ENCODE data around the gene IRX1. TPM values are rescaled to one million over a fixed set of nuclear protein-coding genes. Genes with fewer than 3 reads are reported as not detected.

The IRX1 gene
- polyA plus RNA-seq, 2 of the 4 experiments (the other 2 are of a cell fraction) = not detected

DNA sequence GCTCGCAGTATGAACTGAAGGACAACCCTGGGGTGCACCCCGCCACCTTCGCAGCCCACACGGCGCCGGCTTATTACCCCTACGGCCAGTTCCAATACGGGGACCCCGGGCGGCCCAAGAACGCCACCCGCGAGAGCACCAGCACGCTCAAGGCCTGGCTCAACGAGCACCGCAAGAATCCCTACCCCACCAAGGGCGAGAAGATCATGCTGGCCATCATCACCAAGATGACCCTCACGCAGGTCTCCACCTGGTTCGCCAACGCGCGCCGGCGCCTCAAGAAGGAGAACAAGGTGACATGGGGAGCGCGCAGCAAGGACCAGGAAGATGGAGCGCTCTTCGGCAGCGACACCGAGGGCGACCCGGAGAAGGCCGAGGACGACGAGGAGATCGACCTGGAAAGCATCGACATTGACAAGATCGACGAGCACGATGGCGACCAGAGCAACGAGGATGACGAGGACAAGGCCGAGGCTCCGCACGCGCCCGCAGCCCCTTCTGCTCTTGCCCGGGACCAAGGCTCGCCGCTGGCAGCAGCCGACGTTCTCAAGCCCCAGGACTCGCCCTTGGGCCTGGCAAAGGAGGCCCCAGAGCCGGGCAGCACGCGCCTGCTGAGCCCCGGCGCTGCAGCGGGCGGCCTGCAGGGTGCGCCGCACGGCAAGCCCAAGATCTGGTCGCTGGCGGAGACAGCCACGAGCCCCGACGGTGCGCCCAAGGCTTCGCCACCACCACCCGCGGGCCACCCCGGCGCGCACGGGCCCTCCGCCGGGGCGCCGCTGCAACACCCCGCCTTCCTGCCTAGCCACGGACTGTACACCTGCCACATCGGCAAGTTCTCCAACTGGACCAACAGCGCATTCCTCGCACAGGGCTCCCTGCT is 3.8 kb downstream of the IRX1 start:
- ChIA-PET POLR2A (no interaction called here), CTCF (no interaction called here)
- Histone ChIP-seq H3K9me3 (no peaks in the 10 kb centered on the region; the same call in 2 of the 3 replicates), H3K4me1 (no peaks in the 10 kb centered on the region), H3K4me3 (no peak overlapping the region), H3K27ac (no peak overlapping the region), H3K4me2 (no peak overlapping the region)
- FAIRE-seq = no peak
- ATAC-seq = no peak
- TF ChIP-seq RFX5 (IDR thresholded peaks at IDR 0.05) = no peak
- TF ChIP-seq, protein P1, sequence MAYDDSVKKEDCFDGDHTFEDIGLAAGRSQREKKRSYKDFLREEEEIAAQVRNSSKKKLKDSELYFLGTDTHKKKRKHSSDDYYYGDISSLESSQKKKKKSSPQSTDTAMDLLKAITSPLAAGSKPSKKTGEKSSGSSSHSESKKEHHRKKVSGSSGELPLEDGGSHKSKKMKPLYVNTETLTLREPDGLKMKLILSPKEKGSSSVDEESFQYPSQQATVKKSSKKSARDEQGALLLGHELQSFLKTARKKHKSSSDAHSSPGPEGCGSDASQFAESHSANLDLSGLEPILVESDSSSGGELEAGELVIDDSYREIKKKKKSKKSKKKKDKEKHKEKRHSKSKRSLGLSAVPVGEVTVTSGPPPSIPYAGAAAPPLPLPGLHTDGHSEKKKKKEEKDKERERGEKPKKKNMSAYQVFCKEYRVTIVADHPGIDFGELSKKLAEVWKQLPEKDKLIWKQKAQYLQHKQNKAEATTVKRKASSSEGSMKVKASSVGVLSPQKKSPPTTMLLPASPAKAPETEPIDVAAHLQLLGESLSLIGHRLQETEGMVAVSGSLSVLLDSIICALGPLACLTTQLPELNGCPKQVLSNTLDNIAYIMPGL (CRISPR knock-in tag; IDR thresholded peaks at IDR 0.05; ENCODE audit: borderline replicate concordance) = no peak
- TF ChIP-seq ESRRA (IDR thresholded peaks at IDR 0.05; ENCODE audit: borderline replicate concordance, low read length) = no peak
- no peak for TF ChIP-seq TP53 (CRISPR knock-in tag; IDR thresholded peaks at IDR 0.05)
- no peak for TF ChIP-seq CEBPB (IDR thresholded peaks at IDR 0.05)
- TF ChIP-seq HOXB13 (CRISPR knock-in tag; IDR thresholded peaks at IDR 0.05; ENCODE audit: low read depth) = no peak
- DNase-seq (ENCODE audit: low read depth in 1 of 2, low spot score in 1 of 2) = no peak
- WGBS (ENCODE audit: missing lambda C conversion rate) = 79% methylated on average over 71 of the region's 86 CpGs

DNA sequence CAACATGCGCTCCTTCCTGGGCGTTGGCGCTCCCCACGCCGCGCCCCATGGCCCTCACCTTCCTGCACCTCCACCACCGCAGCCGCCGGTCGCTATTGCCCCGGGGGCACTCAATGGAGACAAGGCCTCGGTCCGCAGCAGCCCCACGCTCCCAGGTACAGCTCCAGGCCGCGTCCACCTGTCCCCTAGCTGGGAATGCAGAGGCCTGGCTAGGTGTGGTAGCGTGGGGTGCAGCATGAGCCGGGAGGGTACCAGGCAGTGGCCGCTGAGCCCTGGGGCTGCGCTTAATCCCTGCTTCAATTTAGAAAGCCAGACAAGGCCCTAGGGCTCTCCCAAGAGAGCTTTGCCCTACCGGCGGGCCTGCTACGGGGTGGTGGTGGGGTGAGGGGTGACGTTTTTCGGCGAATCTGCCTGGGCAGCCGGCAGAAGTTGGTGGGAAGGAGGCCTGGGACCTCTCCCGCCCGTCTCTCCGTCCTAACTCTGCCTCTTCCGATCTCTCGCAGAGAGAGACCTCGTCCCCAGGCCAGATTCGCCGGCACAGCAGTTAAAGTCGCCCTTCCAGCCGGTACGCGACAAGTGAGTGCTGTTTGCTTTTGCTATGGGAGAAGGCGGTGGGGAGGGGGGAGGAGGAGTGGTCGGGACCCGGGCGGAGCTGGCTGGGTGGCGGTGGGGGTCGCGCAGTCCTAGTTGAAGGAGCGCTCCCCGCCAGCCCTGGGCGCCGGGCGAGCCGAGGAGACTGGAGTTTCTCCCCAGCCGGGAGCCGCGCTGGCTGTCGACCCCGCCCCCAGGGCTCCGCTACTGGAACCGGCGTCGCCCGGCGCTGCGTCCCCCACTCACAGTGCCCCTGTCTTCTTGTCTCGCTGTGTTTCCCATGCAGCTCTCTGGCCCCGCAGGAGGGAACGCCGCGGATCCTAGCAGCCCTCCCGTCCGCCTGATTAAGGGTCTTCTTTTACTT is 4.8 kb downstream of the IRX1 start:
- H3K27ac ChIP-seq = no peak overlapping the region
- no peak overlapping the region for H3K4me2 ChIP-seq
- H3K4me1 ChIP-seq = no peaks in the 10 kb centered on the region
- TF ChIP-seq KDM5A (IDR thresholded peaks at IDR 0.05) = no peak
- TF ChIP-seq, protein P2, sequence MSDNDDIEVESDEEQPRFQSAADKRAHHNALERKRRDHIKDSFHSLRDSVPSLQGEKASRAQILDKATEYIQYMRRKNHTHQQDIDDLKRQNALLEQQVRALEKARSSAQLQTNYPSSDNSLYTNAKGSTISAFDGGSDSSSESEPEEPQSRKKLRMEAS (IDR thresholded peaks at IDR 0.05) = no peak
- no peak for TF ChIP-seq HDAC2 (IDR thresholded peaks at IDR 0.05)
- TF ChIP-seq, protein P3, sequence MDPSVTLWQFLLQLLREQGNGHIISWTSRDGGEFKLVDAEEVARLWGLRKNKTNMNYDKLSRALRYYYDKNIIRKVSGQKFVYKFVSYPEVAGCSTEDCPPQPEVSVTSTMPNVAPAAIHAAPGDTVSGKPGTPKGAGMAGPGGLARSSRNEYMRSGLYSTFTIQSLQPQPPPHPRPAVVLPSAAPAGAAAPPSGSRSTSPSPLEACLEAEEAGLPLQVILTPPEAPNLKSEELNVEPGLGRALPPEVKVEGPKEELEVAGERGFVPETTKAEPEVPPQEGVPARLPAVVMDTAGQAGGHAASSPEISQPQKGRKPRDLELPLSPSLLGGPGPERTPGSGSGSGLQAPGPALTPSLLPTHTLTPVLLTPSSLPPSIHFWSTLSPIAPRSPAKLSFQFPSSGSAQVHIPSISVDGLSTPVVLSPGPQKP (IDR thresholded peaks at IDR 0.05; ENCODE audit: low read depth, low read length) = no peak
- ATAC-seq (no peak), FAIRE-seq (no peak), DNase-seq (ENCODE audit: low read depth in 1 of 2, low spot score in 1 of 2) (no peak)
- CTCF ChIA-PET = no interaction called here
- 57% methylated on average over 25 of the region's 71 CpGs for WGBS (ENCODE audit: missing lambda C conversion rate)
- H3K9me3 ChIP-seq = no peaks in the 10 kb centered on the region; the same call in 2 of the 3 replicates
- H3K4me3 ChIP-seq = no peak overlapping the region
- POLR2A ChIA-PET = no interaction called here

DNA sequence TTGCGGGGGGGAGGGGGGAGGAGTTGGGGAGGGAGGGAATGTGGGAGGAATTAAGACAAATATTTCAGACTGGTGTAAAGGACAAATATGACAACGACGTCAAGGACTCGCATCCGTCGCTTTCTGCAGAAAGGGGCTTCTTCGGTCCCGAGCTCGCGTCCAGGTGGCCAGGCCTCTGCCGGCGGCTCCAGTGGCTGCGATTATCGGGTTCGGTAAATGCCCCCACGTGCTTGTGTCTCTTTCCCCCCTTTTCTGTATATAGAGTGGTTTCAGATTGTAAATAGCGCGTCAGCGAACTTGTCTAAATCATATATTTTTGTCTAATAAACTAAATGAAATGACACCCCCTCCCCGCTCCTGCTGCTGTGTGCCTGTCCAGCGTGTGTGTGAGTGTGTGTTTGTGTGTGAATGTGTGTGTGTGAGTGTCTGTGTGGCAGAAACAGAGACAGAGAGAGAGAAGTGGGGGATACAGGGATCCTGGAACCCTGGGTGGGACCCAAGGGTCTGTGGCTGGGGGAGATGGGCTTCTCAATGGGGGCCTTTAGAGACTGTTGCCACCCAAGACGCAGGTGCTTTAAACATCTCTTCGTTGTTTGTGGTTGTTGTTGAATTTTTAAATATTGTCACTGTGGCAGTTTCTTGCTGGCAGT is 5.6 kb downstream of the IRX1 start:
- no peak for FAIRE-seq
- 63% methylated on average over 22 of the region's 23 CpGs for WGBS (ENCODE audit: missing lambda C conversion rate)
- no peak overlapping the region for H3K4me2 ChIP-seq
- no peak overlapping the region for H3K4me3 ChIP-seq
- TF ChIP-seq ZNF302 (CRISPR knock-in tag; IDR thresholded peaks at IDR 0.05) = no peak
- no peak for TF ChIP-seq CBX8 (IDR thresholded peaks at IDR 0.05)
- POLR2A ChIA-PET = no interaction called here
- no peak overlapping the region for H3K27ac ChIP-seq
- no peak for DNase-seq (ENCODE audit: low read depth in 1 of 2, low spot score in 1 of 2)
- CTCF ChIA-PET = no interaction called here
- no peaks in the 10 kb centered on the region; the same call in 2 of the 3 replicates for H3K9me3 ChIP-seq
- no peaks in the 10 kb centered on the region for H3K4me1 ChIP-seq
- no peak for ATAC-seq
